Prostate gland (tissue), 2 donors: ENCODE data around the gene CPM. TPM values are rescaled to one million over a fixed set of nuclear protein-coding genes. Genes with fewer than 3 reads are reported as not detected.
"Not testable (repeated sequence)": the region's sequence is repeated elsewhere in the genome, so short reads cannot be mapped to it uniquely, and the experiment has no call there.

ENCODE experiments used
- DNase-seq: peaks from one replicate; pipeline ENCODE4 v3.0.0-alpha.2; 2019; ENCODE audit warnings: low spot score
- H3K27ac ChIP-seq, 2 donors: fragments of 200-600 bp; sonication (generic); 2 replicates each; pipeline ENCODE4 v1.5.1; 2017 to 2019
- H3K27me3 ChIP-seq: fragments of 200-600 bp; sonication (generic); replicated peaks from 2 replicates; pipeline ENCODE4 v1.5.1; 2019; ENCODE audit not compliant: insufficient read depth
- H3K36me3 ChIP-seq, 2 donors: fragments of 200-600 bp; sonication (generic); 1 replicate in 1 of 2; 2 replicates in 1 of 2; pipeline versions ENCODE4 v1.5.1 to v1.8.1; 2017 to 2019
- H3K4me1 ChIP-seq: fragments of 200-600 bp; sonication (generic); replicated peaks from 2 replicates; pipeline ENCODE4 v1.5.1; 2019
- H3K4me3 ChIP-seq, 2 donors: fragments of 200-600 bp; sonication (generic); 2 replicates each; pipeline ENCODE4 v1.5.1; 2017 to 2019
- H3K9me3 ChIP-seq: fragments of 200-600 bp; sonication (generic); 2 replicates; pipeline ENCODE4 v1.5.1; 2017
- CTCF ChIP-seq, 4 experiments: fragments of 200-600 bp in 2 of 4; fragments of 450-650 bp in 2 of 4; sonication (generic) in 2 of 4; IDR thresholded peaks; 1 replicate in 3 of 4; 2 replicates in 1 of 4; pipeline ENCODE4 v1.5.1; 2016 to 2019; ENCODE audit warnings: antibody characterized with exemption in 4 of 4, mild to moderate bottlenecking in 2 of 4, moderate library complexity in 2 of 4
- POLR2A ChIP-seq: fragments of 450-650 bp; IDR thresholded peaks from one replicate; pipeline ENCODE4 v1.6.1; 2016; ENCODE audit warnings: antibody characterized with exemption, mild to moderate bottlenecking
- POLR2AphosphoS5 ChIP-seq: sonication (generic); formaldehyde crosslinking; IDR thresholded peaks from one replicate; pipeline ENCODE4 v1.6.1; 2017; ENCODE audit warnings: antibody characterized with exemption
- WGBS: methylation state at CpG from one replicate; pipeline ENCODE4 v1.1.5; 2018; 5-methylcytosine and 5-hydroxymethylcytosine counted together
- intact Hi-C: fragments of 100-400 bp; cut with DNase I; formaldehyde crosslinking; loops from one replicate; pipeline ENCODE4 v1.14.2; 2022
- total RNA-seq, 2 donors: library from RNA; depleted of rRNA; stranded (reverse); fragments of >200 nt; gene quantifications; one replicate each; pipeline ENCODE4 v1.1.0, GENCODE V29; 2016

Gene CPM
- total RNA-seq, 2 donors from 2014 or later = 68.4 TPM

GRCh38 chr12:68807576-68808387 is 125.2 kb downstream of the CPM start, which contains the start of gene MDM2:
MDM2 (plus strand) TSS chr12:68808177; CDS start chr12:68808478, 301 bp downstream.
- intact Hi-C loops = loop anchor here (2.0 kb wide), 1 partner anchor 61 kb away; the partner anchor contains the start of gene SLC35E3
- peaks cover 6% of the 10 kb centered on the region for H3K4me1 ChIP-seq

GRCh38 chr12:68807274-68807575 is 125.7 kb downstream of the CPM start:
- peak overlapping the region; percentile 84 to 99 for H3K4me3 ChIP-seq
- H3K4me1 ChIP-seq, H3K27me3 ChIP-seq, H3K36me3 ChIP-seq, DNase-seq, H3K9me3 ChIP-seq, intact Hi-C loops: not testable (repeated sequence)
- peak overlapping the region; percentile 98 to 99 for H3K27ac ChIP-seq
- 11% methylated on average over 10 of the region's 10 CpGs for WGBS

More at GRCh38 chr12:68807576-68808387, 125.2 kb downstream of the CPM start, which contains the start of gene MDM2:
- Histone ChIP-seq H3K9me3 (no peaks in the 10 kb centered on the region), H3K4me3 (peak within 1 kb of the TSS; percentile 84 to 99), H3K36me3 (no peaks in the 10 kb centered on the region), H3K27ac (peak within 1 kb of the TSS; percentile 98 to 99), H3K27me3 (no peaks in the 10 kb centered on the region)
- 1% methylated on average over 64 of the region's 72 CpGs for WGBS
- TF ChIP-seq CTCF (IDR thresholded peaks at IDR 0.05) = peak; percentile 65 to 95 (median 86)
- peak; percentile 91 for TF ChIP-seq POLR2A
- TF ChIP-seq POLR2AphosphoS5 = peak; percentile 82
- peak; percentile 93 for DNase-seq

GRCh38 chr12:68806488-68807237 is 126.3 kb downstream of the CPM start:
- WGBS = 87% methylated on average over 18 of the region's 18 CpGs
- Histone ChIP-seq H3K9me3 (no peaks in the 10 kb centered on the region), H3K4me3 (peak overlapping the region in 1 of 2 donors; percentile 84), H3K27me3 (no peaks in the 10 kb centered on the region), H3K4me1 (no peaks in the 10 kb centered on the region), H3K27ac (peak overlapping the region; percentile 98 to 99), H3K36me3 (no peaks in the 10 kb centered on the region)
- TF ChIP-seq POLR2AphosphoS5 (no peak), POLR2A (no peak), CTCF (IDR thresholded peaks at IDR 0.05) (no peak)
- no peak for DNase-seq
- intact Hi-C loops = no loop called here

- Histone ChIP-seq H3K27ac (no peak overlapping the region), H3K4me1 (peaks cover 2% of the 10 kb centered on the region), H3K27me3 (no peaks in the 10 kb centered on the region), H3K9me3 (no peaks in the 10 kb centered on the region), H3K4me3 (no peak overlapping the region), H3K36me3 (no peaks in the 10 kb centered on the region)
- intact Hi-C loops = no loop called here
- no peak for TF ChIP-seq POLR2A
- no peak for TF ChIP-seq POLR2AphosphoS5
- no peak for TF ChIP-seq CTCF (IDR thresholded peaks at IDR 0.05)
- DNase-seq = no peak
- 95% methylated on average over 7 of the region's 7 CpGs for WGBS
Measured at GRCh38 chr12:68805592-68806120, 127.3 kb downstream of the CPM start.
